COR-L47 (cell line): ENCODE measurements around the gene ATP4A.

Experiments
- DNase-seq: peaks from one replicate; lab custom pipeline; 2025; lab: John Stamatoyannopoulos, UW

Gene ATP4A

DNA sequence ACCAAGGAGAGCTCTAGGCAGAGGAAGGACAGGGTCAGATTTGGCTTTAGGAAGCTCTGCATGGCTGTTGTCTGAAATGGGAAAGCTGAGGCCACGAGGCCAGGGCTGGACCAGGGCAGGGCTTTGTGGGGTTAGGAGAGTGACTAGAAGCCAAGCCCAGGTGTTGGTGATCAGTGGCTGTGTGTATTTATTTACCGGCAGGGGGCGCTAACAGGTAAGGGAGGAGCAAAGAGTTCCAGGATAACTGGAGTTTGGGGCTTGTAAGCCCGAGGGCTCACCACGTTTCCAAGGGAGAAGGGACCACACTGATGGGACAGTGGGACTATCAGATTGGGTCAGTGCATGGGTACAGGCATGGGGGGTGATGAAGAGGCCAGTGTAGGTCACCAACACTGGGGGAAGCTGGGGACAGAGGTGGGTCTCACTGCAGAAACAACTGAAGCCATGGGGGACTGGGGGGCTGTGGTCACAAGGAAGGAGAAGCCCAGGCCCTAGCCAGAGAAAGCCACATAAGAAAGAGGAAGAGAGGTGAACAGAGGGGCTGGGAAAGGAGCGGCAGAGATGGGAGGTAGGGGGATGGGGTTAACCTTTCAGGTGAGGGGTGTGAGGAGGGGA, 14.2 kb downstream of the ATP4A start:
- DNase-seq = peak; percentile 61

DNA sequence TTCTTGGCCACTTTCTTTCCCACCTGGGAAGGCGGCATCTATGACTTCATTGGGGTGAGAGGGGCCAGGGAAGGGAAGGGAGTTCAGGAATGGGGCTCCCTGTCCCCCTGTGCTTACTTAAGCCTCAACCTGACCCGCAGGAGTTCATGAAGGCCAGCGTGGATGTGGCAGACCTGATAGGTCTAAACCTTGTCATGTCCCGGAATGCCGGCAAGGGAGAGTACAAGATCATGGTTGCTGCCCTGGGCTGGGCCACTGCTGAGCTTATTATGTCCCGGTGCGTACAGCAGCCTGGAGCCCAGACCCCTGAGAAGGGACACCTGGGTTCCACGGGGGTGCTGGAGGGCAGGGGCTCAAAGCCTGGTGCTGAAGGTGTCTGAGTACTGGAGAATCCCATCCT, 16.9 kb downstream of the ATP4A start:
- no peak for DNase-seq

DNA sequence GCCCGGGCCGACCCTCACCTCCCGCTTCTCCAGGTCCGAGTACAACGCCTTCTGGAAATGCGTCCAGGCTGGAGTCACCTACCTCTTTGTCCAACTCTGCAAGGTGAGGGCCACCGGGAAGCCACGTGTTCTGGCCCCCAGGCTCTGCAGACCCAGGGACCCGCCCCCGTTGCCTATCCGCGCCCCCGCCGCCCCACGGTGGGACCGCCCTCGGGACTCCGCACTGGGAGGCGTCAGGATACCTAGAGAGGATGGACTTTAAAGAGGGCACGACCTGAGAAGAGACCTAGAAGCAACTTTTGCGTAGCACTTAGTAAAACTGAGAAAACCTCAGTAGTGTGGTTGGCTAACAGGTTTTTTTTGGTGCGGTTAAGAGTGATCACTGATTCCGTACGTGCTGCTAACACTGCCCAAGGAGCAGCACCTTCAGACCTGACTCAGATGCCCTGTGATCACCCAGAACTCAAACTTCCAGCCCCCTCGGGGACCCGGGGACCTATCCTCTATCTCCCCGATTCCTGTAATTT, 17.5 kb downstream of the ATP4A start:
- peak; percentile 5 for DNase-seq

GRCh38 chr19:35545001-35545854, 18.2 kb downstream of the ATP4A start, which contains the start of gene TMEM147:
TMEM147 (plus strand) TSS chr19:35545626; CDS start chr19:35545740, 114 bp downstream.
- DNase-seq = peak; percentile 74

GRCh38 chr19:35544110-35544802, 19.2 kb downstream of the ATP4A start:
- no peak for DNase-seq

DNA sequence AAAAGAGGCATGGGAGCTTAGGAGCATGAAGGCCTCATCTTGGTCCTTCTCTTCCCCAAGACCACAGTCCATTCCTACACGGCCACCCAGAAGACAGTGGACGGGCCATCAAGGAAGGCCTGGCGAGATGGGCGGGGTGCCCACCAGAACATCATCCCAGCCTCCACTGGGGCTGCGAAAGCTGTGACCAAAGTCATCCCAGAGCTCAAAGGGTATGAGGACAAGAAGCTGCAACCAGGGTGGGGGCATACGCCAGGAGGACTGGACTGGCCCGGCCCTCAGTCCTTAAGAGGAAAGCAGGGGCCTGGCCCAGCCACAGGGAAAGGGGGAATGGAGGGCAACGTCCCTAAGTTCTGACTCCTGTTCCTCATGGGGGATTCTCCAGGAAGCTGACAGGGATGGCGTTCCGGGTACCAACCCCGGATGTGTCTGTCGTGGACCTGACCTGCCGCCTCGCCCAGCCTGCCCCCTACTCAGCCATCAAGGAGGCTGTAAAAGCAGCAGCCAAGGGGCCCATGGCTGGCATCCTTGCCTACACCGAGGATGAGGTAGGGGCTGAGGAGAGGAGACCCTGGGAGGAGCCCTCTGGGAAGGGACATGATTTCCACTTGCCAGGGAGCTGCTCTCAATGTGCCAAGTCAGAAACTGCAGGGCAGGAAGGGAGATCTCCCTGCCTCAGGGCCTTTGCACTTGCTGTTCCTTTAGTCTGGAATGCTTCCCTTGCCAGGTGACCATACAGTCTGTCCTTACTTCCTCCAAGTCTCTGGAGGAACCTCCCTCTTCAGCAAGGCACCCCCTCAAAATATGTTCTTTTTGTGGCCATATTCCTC, 20.0 kb downstream of the ATP4A start:
- DNase-seq = no peak

GRCh38 chr19:35542209-35542608, 21.2 kb downstream of the ATP4A start:
- no peak for DNase-seq

DNA sequence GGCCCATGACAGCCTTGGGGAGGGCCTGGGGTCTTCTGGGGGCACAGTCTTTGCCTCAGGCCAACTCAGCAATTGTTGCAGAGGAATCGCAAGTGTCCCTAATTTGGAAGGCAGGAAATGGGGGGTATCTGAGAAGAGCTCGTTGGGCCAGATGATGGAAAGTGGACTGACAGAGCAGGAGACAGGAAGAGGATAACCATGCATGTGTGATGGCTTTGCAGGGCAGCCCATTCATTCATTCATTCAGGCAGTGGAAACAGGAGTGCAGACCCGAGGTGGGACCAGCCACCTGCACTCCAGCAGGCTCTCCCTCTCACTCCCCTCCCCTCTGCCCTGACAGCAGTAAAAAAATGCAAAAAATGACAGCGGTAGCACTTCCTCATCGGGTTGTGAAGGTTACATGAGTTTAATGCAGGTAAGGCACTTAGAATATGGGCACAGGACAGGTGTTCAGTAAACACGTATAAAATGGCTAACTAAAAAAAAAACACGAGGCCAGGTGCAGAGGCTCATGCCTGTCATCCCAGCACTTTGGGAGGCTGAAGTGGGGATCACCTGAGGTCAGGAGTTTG, 23.0 kb downstream of the ATP4A start:
- DNase-seq = no peak

GRCh38 chr19:35539850-35540249, 23.6 kb downstream of the ATP4A start:
- no peak for DNase-seq

- no peak for DNase-seq
Observed at GRCh38 chr19:35539314-35539713, 24.1 kb downstream of the ATP4A start.

DNA sequence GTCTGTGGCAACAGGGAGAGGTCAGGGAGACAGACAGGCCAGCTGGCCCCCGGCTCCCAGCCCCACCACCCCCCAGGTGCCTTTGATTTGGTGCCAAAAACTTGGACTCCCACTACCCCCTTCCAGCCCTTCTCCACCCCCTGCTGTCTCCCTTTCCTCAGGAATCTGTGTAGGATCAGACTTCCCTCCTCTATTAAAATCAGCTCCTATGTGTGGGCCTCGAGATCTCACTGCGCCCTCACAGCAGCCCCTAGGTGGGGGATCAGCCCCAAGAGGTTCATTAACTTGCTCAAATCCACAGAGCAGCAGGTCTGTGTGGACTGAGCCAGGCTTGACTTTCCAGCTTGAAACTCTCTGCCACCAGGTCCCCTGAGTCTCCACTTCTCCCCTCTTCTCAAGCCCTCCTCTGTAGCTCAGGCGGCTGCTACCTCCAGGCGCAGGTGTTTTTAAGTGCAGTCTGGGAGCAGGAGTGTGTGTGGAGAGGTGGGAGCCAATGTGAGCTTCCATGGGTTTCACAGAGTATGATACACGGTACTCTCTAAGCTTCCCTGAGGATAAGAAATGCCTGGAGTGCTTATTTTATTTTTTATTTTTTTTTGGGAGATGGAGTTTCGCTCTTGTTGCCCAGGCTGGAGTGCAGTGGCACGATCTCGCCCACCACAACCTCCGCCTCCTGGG, 28.5 kb downstream of the ATP4A start:
- DNase-seq = no peak

DNA sequence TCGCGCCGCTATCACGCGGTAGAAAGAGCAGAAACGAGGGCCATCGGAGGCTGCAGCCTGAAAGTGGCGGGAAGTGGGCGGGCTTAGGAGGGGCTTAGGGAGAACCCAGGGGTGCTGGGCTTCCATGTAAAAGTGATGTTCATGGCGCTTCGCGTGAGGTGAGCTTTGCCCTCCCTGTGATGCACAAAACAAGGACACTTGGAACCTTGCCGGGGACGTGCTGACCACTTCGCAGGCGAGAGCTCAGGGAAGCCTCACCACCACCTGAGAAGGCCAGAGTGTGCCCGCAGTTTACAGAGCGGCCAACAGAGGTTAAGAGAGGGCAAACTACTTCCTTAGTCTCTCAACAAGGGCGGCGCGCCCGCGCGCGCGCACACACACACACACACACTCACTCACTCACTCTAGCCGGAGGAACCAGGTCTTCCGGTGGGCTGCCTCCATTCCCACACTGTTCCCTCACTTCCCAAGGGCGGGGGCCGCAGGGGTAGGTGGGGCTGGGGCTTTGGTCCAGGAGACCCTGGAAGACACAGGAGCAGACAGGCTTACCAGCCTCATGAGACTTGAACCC, 29.6 kb downstream of the ATP4A start:
- no peak for DNase-seq

DNA sequence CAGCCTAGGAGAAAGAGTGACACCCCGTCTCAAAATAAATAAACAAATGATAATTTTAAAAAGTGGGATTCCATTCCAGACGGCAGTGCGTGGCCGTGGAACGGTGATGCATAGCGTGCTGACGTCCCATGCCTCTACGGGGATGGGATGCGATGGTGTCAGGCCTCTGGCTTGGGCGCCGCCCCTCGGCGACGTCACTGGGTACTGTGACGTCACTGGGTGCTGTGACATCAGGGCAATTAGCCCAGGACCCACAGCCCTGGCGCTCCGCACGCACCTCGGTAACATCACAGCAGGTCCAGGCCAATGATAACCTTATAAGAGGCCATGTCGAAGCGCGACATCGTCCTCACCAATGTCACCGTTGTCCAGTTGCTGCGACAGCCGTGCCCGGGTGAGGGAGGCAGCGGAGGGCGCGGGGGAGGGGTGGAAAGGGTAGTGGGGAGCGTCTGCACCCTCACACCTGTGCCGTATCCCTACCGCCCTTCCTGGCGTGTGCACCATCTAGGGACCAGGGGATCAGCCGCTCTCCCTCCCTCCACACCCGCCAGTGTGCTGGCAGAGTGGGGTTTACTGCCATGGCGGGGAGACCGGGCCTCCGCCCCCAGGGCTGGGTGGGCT, 30.1 kb downstream of the ATP4A start, which contains the start of gene GAPDHS:
Gene GAPDHS (plus strand): TSS at position 256 of the 621 bp plus-strand sequence. CDS start 72 bp downstream, at position 328.
- DNase-seq = no peak

DNA sequence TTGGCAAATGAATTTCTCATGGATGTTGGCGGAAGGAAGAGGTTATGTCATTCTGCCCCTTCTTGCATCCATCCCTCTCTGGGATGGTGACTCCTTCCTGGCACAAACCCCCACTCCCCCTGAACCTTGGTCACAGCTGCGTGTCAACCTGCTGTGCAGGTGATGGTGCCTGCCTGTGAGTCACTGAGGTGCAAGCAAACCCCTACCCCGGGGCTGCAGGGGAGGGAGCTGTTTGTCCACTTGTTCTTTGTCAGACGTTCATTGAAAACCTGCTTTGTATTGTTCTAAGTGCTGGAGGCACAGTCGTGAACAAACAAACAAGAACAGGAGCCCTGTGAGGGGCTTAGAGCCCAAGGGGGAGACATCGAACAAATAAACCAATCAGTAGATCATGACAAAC, 32.2 kb downstream of the ATP4A start:
- no peak for DNase-seq

DNA sequence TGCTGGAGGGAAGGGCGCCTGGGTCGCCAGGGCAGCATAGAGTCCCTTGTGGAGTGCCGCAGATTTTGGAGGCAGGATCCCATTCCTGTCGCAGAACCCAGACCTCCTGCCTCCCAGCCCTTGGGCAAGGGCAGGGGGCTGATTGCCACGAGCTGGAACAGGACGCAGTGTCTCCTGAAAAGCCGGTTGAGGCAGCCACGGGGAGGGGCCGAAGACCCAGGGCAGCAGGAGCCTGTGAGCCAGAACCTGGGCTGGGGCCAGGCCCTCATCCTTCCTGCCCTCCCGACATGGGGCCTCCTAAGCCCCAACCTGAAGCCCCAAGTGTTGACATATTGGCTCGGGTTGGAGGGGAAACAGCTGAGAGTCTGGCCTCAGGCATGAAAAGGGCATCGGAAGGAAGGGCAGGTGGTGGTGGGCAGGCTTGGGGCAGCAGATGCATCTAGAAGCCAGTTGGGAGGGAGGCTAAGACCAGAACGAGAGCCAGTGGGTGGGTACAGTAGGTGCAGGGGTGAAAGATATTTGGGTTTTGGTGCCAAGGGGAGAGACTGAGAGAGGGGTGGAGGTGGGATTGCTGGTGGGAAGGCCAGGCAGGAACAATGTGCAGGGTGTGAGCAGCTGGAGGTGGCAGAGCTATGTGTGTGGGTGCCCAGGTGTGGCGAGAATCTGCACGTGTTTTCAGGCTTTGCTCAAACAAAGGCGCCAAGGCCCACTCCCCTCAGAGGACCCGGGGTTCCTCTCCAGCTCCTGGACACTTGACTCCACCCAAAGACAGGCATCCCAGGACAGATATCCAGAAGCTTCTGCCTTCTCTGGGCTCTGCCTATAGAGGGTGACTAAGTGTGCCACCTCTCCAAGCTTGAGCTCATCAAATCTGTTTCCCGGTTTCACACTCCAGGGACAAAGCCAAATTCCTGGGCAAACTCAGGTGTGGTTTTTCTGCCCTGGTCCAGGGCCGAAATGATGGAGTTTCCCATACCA, 33.9 kb downstream of the ATP4A start:
- DNase-seq = no peak

DNA sequence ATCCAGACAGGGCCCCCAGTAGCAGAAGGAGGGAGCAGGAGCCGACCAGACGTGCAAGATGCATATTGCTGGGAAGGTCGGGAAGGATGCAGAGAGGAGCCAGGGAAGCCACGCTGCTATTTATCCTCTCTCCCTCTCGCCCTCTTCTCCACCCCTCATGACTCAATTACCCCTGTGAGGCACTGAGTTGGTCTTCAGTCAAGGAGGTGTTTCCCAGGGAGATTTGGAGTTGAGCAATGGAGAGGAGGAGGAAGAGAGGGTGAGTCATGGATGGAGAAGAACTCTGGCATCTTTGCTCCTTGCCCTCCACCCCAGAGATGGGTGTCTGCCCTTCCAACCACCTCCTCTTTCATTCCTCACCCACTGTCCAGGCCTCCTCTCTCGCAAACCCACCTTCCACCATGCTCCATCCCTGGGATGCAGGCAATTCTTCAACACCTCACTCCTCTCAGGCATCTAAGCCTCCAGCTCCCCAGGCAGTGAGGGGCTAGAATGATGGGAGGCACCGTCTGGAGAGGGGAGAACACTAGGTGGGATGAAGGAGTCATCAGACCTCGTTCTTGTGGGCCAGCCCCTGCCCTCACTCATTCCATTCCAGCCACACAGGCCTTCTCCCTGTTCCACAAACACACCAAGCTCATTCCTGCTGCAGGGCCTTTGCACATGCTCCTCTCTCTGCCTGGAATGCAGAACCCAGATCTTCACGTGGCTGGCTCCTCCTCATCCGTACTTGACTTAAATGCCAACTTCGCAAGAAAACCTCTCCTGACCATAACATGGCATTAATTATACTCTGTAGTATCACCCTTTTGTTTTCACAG, 35.0 kb downstream of the ATP4A start, which contains the start of gene SBSN:
Gene SBSN (minus strand): TSS at position 94 of the 821 bp plus-strand sequence. CDS start 30 bp downstream, at position 64.
- DNase-seq = no peak

- DNase-seq = no peak
Observed at GRCh38 chr19:35525873-35526272, 37.6 kb downstream of the ATP4A start.
